SK-N-SH (cell line): ENCODE measurements around the gene CCNG2. TPM values are rescaled to one million over a fixed set of nuclear protein-coding genes. Genes with fewer than 3 reads are reported as not detected.

Experiments
- CTCF ChIA-PET: fragments of 300-600, 350-600 bp; formaldehyde crosslinking; extraction: SDS; loops from one replicate; lab custom pipeline; 2021; lab: Yijun Ruan, JAX
- POLR2A ChIA-PET: fragments of 350-600 bp; sonication (Branson Sonifier 250); formaldehyde crosslinking; extraction: SDS; loops from one replicate; lab custom pipeline; 2020; ENCODE audit warnings: antibody characterized with exemption, inconsistent platforms; lab: Yijun Ruan, JAX
- DNase-seq: peaks from one replicate; pipeline ENCODE4 v3.0.0; 2012
- H2AFZ ChIP-seq: fragments of 200-600 bp; sonication (generic); 2 replicates; pipeline ENCODE4 v1.8.1; 2016; ENCODE audit warnings: antibody characterized with exemption, mild to moderate bottlenecking, low read depth
- H3F3A ChIP-seq: fragments of 200-600 bp; sonication (generic); replicated peaks from 2 replicates; pipeline ENCODE3; 2016; ENCODE audit warnings: antibody characterized with exemption, mild to moderate bottlenecking; ENCODE audit not compliant: insufficient read depth
- H3K27ac ChIP-seq, 2 experiments: fragments of 200-500 bp in 1 of 2; fragments of 200-600 bp in 1 of 2; sonication (Bioruptor generic) in 1 of 2; sonication (generic), shearing (Covaris generic) in 1 of 2; 2 replicates each; pipeline versions ENCODE4 v1.5.1 to v1.6.1; 2014 to 2016; ENCODE audit warnings: low read depth in 2 of 2, inconsistent platforms in 1 of 2, low read length in 1 of 2, mild to moderate bottlenecking in 1 of 2, mixed read lengths in 1 of 2
- H3K27me3 ChIP-seq: fragments of 200-600 bp; sonication (generic), shearing (Covaris generic); 2 replicates; pipeline ENCODE4 v1.6.1; 2016; ENCODE audit warnings: mixed run types; ENCODE audit not compliant: insufficient read depth
- H3K36me3 ChIP-seq, 2 experiments: fragments of 200-500 bp in 1 of 2; fragments of 200-600 bp in 1 of 2; sonication (Bioruptor generic) in 1 of 2; sonication (generic) in 1 of 2; replicated peaks in 1 of 2; 2 replicates each; pipeline versions ENCODE3 to v1.5.1; 2014 to 2016; ENCODE audit warnings: low read length in 1 of 2, mild to moderate bottlenecking in 1 of 2; ENCODE audit not compliant: insufficient read depth in 2 of 2, control insufficient read depth in 1 of 2
- H3K4me1 ChIP-seq, 2 experiments: fragments of 200-500 bp in 1 of 2; fragments of 200-600 bp in 1 of 2; sonication (Bioruptor generic) in 1 of 2; sonication (generic), shearing (Covaris generic) in 1 of 2; 2 replicates each; pipeline versions ENCODE4 v1.5.1 to v1.6.1; 2014 to 2016; ENCODE audit warnings: low read depth in 1 of 2, low read length in 1 of 2, mixed run types in 1 of 2; ENCODE audit not compliant: insufficient read depth in 2 of 2, control insufficient read depth in 1 of 2
- H3K4me2 ChIP-seq: fragments of 200-600 bp; sonication (generic), shearing (Covaris generic); 2 replicates; pipeline ENCODE4 v1.6.1; 2017; ENCODE audit warnings: mixed run types
- H3K4me3 ChIP-seq, 2 experiments: fragments of 200-500 bp in 1 of 2; fragments of 200-600 bp in 1 of 2; sonication (Bioruptor generic) in 1 of 2; sonication (generic), shearing (Covaris generic) in 1 of 2; 2 replicates each; pipeline versions ENCODE4 v1.5.1 to v1.8.1; 2014 to 2016; ENCODE audit warnings: low read depth in 2 of 2, inconsistent platforms in 1 of 2, low read length in 1 of 2, mild to moderate bottlenecking in 1 of 2, mixed read lengths in 1 of 2, moderate library complexity in 1 of 2
- H3K79me2 ChIP-seq: fragments of 200-600 bp; sonication (generic); 2 replicates; pipeline ENCODE4 v1.8.1; 2017; ENCODE audit warnings: mild to moderate bottlenecking; ENCODE audit not compliant: insufficient read depth
- H3K9ac ChIP-seq: fragments of 200-600 bp; sonication (generic); 2 replicates; pipeline ENCODE4 v1.6.1; 2017; ENCODE audit warnings: mixed run types
- H3K9me2 ChIP-seq: fragments of 200-600 bp; sonication (generic); 2 replicates; pipeline ENCODE4 v1.6.1; 2017; ENCODE audit warnings: mixed run types
- H3K9me3 ChIP-seq: fragments of 200-600 bp; sonication (generic); 2 replicates; pipeline ENCODE4 v1.6.1; 2017; ENCODE audit warnings: mixed run types, mild to moderate bottlenecking, moderate library complexity
- H4K20me1 ChIP-seq: fragments of 200-600 bp; sonication (generic); 2 replicates; pipeline ENCODE4 v1.6.1; 2017; ENCODE audit warnings: mild to moderate bottlenecking, mixed run types; ENCODE audit not compliant: insufficient read depth
- CHD2 ChIP-seq: fragments of 150-350 bp; IDR thresholded peaks from 2 replicates; pipeline ENCODE4 v1.6.1; 2018; ENCODE audit warnings: low read length; ENCODE audit not compliant: partially characterized antibody
- EP300 ChIP-seq, 2 experiments: IDR thresholded peaks; 2 replicates each; pipeline versions ENCODE4 v1.4.0 to v1.6.1; 2012; ENCODE audit warnings: borderline replicate concordance in 1 of 2, low read depth in 1 of 2, low read length in 1 of 2
- EZH2phosphoT487 ChIP-seq: fragments of 200-600 bp; sonication (generic); IDR thresholded peaks from 2 replicates; pipeline ENCODE4 v1.6.1; 2017; ENCODE audit warnings: low read depth, mixed run types, mild to moderate bottlenecking, antibody characterized with exemption, moderate library complexity, borderline replicate concordance
- FOSL2 ChIP-seq: IDR thresholded peaks from 2 replicates; pipeline ENCODE4 v1.4.0; 2012; ENCODE audit warnings: low read depth, mild to moderate bottlenecking, moderate library complexity, borderline replicate concordance
- FOXJ3 ChIP-seq: sonication (generic); formaldehyde crosslinking; IDR thresholded peaks from 2 replicates; pipeline ENCODE4 v1.5.1; 2020; ENCODE audit warnings: mild to moderate bottlenecking, missing genetic modification reagents
- FOXM1 ChIP-seq: IDR thresholded peaks from 2 replicates; pipeline ENCODE4 v1.4.0; 2012; ENCODE audit warnings: low read depth, mild to moderate bottlenecking
- GABPA ChIP-seq: IDR thresholded peaks from 2 replicates; pipeline ENCODE4 v1.4.0; 2012; ENCODE audit warnings: low read depth, mild to moderate bottlenecking
- IRF3 ChIP-seq: fragments of 150-350 bp; IDR thresholded peaks from 2 replicates; pipeline ENCODE4 v1.6.1; 2016; ENCODE audit warnings: mild to moderate bottlenecking, low read depth, low read length
- JUND ChIP-seq: IDR thresholded peaks from 2 replicates; pipeline ENCODE4 v1.4.0; 2012
- MAX ChIP-seq: IDR thresholded peaks from 2 replicates; pipeline ENCODE4 v1.4.0; 2012; ENCODE audit warnings: low read depth
- MEF2A ChIP-seq: IDR thresholded peaks from 2 replicates; pipeline ENCODE4 v1.4.0; 2012; ENCODE audit warnings: low read depth, borderline replicate concordance
- MXI1 ChIP-seq: IDR thresholded peaks from 2 replicates; pipeline ENCODE4 v1.6.1; 2012; ENCODE audit warnings: mild to moderate bottlenecking, low read depth, low read length, improper control_type of control experiment
- NRF1 ChIP-seq: IDR thresholded peaks from 2 replicates; pipeline ENCODE4 v1.6.1; 2012; ENCODE audit warnings: low read depth, mild to moderate bottlenecking, low read length
- PBX3 ChIP-seq: IDR thresholded peaks from 2 replicates; pipeline ENCODE4; 2012
- POLR2AphosphoS5 ChIP-seq: IDR thresholded peaks from 2 replicates; pipeline ENCODE4 v1.6.1; 2012; ENCODE audit warnings: low read depth, low read length
- RCOR1 ChIP-seq: fragments of 150-350 bp; IDR thresholded peaks from 2 replicates; pipeline ENCODE4 v1.6.1; 2017; ENCODE audit warnings: antibody characterized with exemption, low read length
- REST ChIP-seq: IDR thresholded peaks from 2 replicates; pipeline ENCODE4 v1.6.1; 2012; ENCODE audit warnings: mild to moderate bottlenecking, low read depth, low read length, moderate library complexity
- RFX5 ChIP-seq: IDR thresholded peaks from 2 replicates; pipeline ENCODE4 v1.6.1; 2012; ENCODE audit warnings: mild to moderate bottlenecking, improper control_type of control experiment, low read length
- RXRA ChIP-seq: IDR thresholded peaks from 2 replicates; pipeline ENCODE4 v1.4.0; 2012; ENCODE audit warnings: low read depth, mild to moderate bottlenecking, borderline replicate concordance
- YY1 ChIP-seq: IDR thresholded peaks from 2 replicates; pipeline ENCODE4 v1.4.0; 2012; ENCODE audit warnings: low read depth, mild to moderate bottlenecking
- ZBTB33 ChIP-seq: IDR thresholded peaks from 2 replicates; pipeline ENCODE4 v1.4.0; 2012; ENCODE audit warnings: low read depth, borderline replicate concordance
- WGBS: methylation state at CpG from one replicate; pipeline ENCODE4 v1.1.6; 2017; ENCODE audit warnings: low lambda C conversion rate; 5-methylcytosine and 5-hydroxymethylcytosine counted together
- polyA plus RNA-seq, 3 experiments: library from polyadenylated mRNA; depleted of rRNA; stranded (reverse); fragments of >200 nt; gene quantifications; 2 replicates each; pipeline ENCODE4 v1.2.3, GENCODE V29; 2012

CCNG2 gene
- polyA plus RNA-seq, 1 of the 3 experiments (the other 2 are of a cell fraction), result 8.9 TPM

GRCh38 chr4:77147079-77147782 lies 9.8 kb upstream of the CCNG2 start:
- H3K36me3 ChIP-seq, result no peaks in the 10 kb centered on the region
- H3K9me2 ChIP-seq, result no peaks in the 10 kb centered on the region
- 0 out of 4 replicates have a peak, but pooled peaks cover 0 to 5% of the 10 kb centered on the region in 2 experiments for H3K4me1 ChIP-seq
- no peaks in the 10 kb centered on the region for H3K27me3 ChIP-seq
- no peak overlapping the region for H3K4me2 ChIP-seq
- TF ChIP-seq ZBTB33 (no peak), EP300 (IDR thresholded peaks at IDR 0.05; ENCODE audit: borderline replicate concordance in 1 of 2, low read depth in 1 of 2, low read length in 1 of 2) (no peak), EZH2phosphoT487 (no peak), FOXM1 (no peak), RCOR1 (no peak), FOSL2 (no peak), RFX5 (no peak), YY1 (no peak), JUND (no peak), MXI1 (no peak), GABPA (no peak), IRF3 (no peak)
- TF ChIP-seq, all 33 proteins: peak for 0
- Histone ChIP-seq H4K20me1 (no peaks in the 10 kb centered on the region), H3K27ac (no peak overlapping the region), H3K79me2 (no peaks in the 10 kb centered on the region), H3K9me3 (no peaks in the 10 kb centered on the region), H3K9ac (no peak overlapping the region), H2AFZ (peak overlapping the region; percentile 65), H3K4me3 (no peak overlapping the region), H3F3A (peaks cover 4% of the 10 kb centered on the region)
- DNase-seq, result no peak
- CTCF ChIA-PET, result no interaction called here
- POLR2A ChIA-PET, result no interaction called here
- WGBS, result 95% methylated on average over 5 of the region's 5 CpGs

GRCh38 chr4:77148078-77148477 lies 8.9 kb upstream of the CCNG2 start:
- ChIA-PET CTCF (no interaction called here), POLR2A (no interaction called here)
- no peak overlapping the region for H3K9ac ChIP-seq
- 68% methylated on average over 2 of the region's 2 CpGs for WGBS
- H3K9me2 ChIP-seq, result no peaks in the 10 kb centered on the region
- H3K27ac ChIP-seq, result no peak overlapping the region
- no peak overlapping the region for H3K4me2 ChIP-seq
- H3K79me2 ChIP-seq, result no peaks in the 10 kb centered on the region
- H3K27me3 ChIP-seq, result no peaks in the 10 kb centered on the region
- no peaks in the 10 kb centered on the region for H4K20me1 ChIP-seq
- H3K4me3 ChIP-seq, result no peak overlapping the region
- 0 out of 4 replicates have a peak, but pooled peaks cover 0 to 5% of the 10 kb centered on the region in 2 experiments for H3K4me1 ChIP-seq
- H2AFZ ChIP-seq, result no peak overlapping the region
- DNase-seq, result no peak
- peaks cover 4% of the 10 kb centered on the region for H3F3A ChIP-seq
- H3K9me3 ChIP-seq, result no peaks in the 10 kb centered on the region
- H3K36me3 ChIP-seq, result no peaks in the 10 kb centered on the region
- TF ChIP-seq RXRA (no peak), POLR2AphosphoS5 (no peak), CHD2 (no peak), NRF1 (no peak), FOXJ3 (CRISPR knock-in tag) (no peak), RCOR1 (no peak), MEF2A (no peak), PBX3 (no peak), EZH2phosphoT487 (no peak), MAX (no peak), REST (no peak)
